Peyer's patch (tissue), 4 donors: Measurements from ENCODE around the gene RANGAP1. TPM values are rescaled to one million over a fixed set of nuclear protein-coding genes. Genes with fewer than 3 reads are reported as not detected.

ENCODE experiments used
- DNase-seq, 3 donors: peaks; one replicate each; pipeline ENCODE4 v3.0.0-alpha.2; 2017 to 2019
- H3K27ac ChIP-seq, 4 donors: fragments of 200-600 bp; sonication (generic); one replicate each; pipeline ENCODE4 v1.5.1; 2016 to 2019
- H3K27me3 ChIP-seq, 2 donors: fragments of 200-600 bp; sonication (generic); one replicate each; pipeline ENCODE4 v1.5.1; 2019
- H3K36me3 ChIP-seq, 3 donors: fragments of 200-600 bp; sonication (generic); one replicate each; pipeline ENCODE4 v1.5.1; 2016 to 2019
- H3K4me1 ChIP-seq, 4 donors: fragments of 200-600 bp; sonication (generic); one replicate each; pipeline ENCODE4 v1.5.1; 2016 to 2019
- H3K4me3 ChIP-seq, 4 donors: fragments of 200-600 bp; sonication (generic); 1 replicate in 3 of 4; 2 replicates in 1 of 4; pipeline ENCODE4 v1.5.1; 2016 to 2019; ENCODE audit warnings: mild to moderate bottlenecking in 1 of 4
- H3K9me3 ChIP-seq, 4 donors: fragments of 200-600 bp; sonication (generic); one replicate each; pipeline ENCODE4 v1.5.1; 2016 to 2019; ENCODE audit warnings: mild to moderate bottlenecking in 1 of 4
- CTCF ChIP-seq, 6 experiments: fragments of 450-650 bp in 4 of 6; fragments of 200-600 bp in 2 of 6; sonication (generic) in 1 of 6; IDR thresholded peaks; one replicate each; pipeline ENCODE4 v1.5.1; 2017 to 2019; ENCODE audit warnings: antibody characterized with exemption in 6 of 6, mild to moderate bottlenecking in 3 of 6, moderate library complexity in 1 of 6
- POLR2A ChIP-seq, 2 donors: fragments of 450-650 bp; IDR thresholded peaks; one replicate each; pipeline ENCODE4 v1.5.1; 2017; ENCODE audit warnings: antibody characterized with exemption in 2 of 2, mild to moderate bottlenecking in 2 of 2, moderate library complexity in 2 of 2
- total RNA-seq, 4 donors: library from RNA; depleted of rRNA; stranded (reverse); fragments of >200 nt; gene quantifications; one replicate each; pipeline ENCODE4 v1.1.0, GENCODE V29; 2016

RANGAP1 gene
- total RNA-seq, 4 donors from 2014 or later, result 29.8 to 79.2 (median 35.8) TPM

- Histone ChIP-seq H3K27ac (no peak overlapping the region), H3K9me3 (no peaks in the 10 kb centered on the region), H3K4me3 (no peak overlapping the region), H3K27me3 (no peaks in the 10 kb centered on the region), H3K4me1 (peaks cover 0 to 14% (median 8%) of the 10 kb centered on the region in 4 donors), H3K36me3 (no peaks in the 10 kb centered on the region)
- no peak for DNase-seq
- TF ChIP-seq POLR2A (IDR thresholded peaks at IDR 0.05), result no peak
- no peak for TF ChIP-seq CTCF (IDR thresholded peaks at IDR 0.05)
These were observed 47.2 kb downstream of the RANGAP1 start for GRCh38 chr22:41238570-41239442.

DNA sequence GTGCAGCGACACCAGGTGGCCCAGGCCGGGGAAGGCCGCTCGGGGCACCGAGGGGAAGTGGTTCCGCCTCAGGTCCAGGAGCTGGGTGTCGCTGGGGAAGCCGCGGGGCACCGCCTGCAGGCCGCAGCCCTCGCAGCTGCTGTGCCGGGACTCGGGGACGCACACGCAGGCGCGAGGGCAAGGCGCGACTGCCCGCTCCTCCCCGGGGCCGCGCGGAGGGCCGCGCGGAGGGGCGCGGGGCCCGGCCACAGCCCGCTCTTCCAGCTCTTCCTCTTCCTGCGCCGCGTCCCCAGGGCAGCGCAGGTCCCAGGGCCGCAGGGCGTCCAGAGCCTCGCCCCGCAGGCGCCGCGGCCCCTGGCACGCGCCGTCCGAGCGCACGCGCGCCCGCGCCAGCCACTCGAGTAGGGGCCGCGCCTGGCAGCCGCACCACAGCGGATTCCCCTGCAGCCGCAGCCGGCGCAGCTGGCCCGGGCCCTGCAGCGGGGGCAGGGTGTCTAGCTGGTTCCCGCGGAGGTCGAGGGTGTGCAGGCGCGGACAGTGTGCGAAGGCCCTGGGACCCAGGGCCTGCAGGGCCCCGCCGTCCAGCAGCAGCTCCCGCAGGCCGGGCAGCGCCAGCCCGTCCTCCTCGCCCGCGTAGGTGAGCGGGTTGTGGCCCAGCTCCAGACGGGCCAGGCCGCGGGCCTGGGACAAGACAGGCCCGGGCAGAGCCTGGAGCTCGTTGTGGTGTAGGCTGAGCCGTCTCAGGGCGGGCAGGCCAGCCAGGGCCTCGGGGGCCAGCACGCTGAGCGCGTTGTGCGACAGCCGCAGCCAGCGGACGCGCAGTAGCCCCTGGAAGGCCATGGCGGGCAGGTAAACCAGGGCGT lies 48.0 kb downstream of the RANGAP1 start:
- no peaks in the 10 kb centered on the region for H3K36me3 ChIP-seq
- no peaks in the 10 kb centered on the region for H3K9me3 ChIP-seq
- H3K27ac ChIP-seq, result peak overlapping the region in 3 of 4 donors; percentile 3 to 53 (median 28)
- TF ChIP-seq POLR2A (IDR thresholded peaks at IDR 0.05) (no peak), CTCF (IDR thresholded peaks at IDR 0.05) (peak; percentile 55 to 85 (median 78))
- DNase-seq, result peak; percentile 78 to 93 (median 89)
- H3K4me3 ChIP-seq, result peak overlapping the region; percentile 32 to 70 (median 58)
- H3K27me3 ChIP-seq, result no peaks in the 10 kb centered on the region
- peaks cover 0 to 14% (median 8%) of the 10 kb centered on the region in 4 donors for H3K4me1 ChIP-seq

DNA sequence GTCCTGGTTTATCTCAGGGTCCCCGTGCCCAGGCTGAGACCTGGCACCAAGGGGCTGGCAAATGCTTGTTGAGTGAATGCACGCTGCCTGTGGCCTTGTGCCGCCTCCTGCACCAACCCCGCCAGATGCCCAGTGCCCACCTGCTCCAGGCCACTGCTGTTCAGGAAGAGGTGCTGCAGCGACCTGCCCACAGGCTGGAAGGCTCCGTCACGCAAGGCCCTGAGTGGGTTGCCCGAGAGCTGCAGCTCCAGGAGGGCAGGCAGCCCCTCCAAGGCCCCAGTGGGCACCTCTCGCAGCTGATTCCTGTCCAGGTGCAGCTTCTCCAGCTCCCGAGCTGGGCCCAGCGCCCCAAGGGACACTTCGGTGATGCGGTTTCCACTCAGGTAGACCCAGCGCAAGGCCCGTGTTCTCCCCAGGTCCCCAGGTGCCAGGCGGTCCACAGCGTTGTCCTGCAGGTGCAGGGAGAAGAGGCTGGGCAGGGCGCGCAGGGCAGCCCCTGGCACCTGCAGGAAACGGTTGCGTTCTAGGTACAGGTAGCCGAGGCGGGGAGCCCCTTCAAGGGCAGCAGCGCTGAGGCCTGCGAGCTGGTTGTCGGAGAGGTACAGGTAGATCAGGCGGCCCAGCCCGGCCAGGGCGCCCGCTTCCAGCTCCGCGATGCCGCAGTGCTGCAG lies 48.8 kb downstream of the RANGAP1 start:
- Histone ChIP-seq H3K9me3 (no peaks in the 10 kb centered on the region), H3K27me3 (no peaks in the 10 kb centered on the region), H3K4me3 (peak overlapping the region; percentile 32 to 70 (median 58)), H3K4me1 (peaks cover 0 to 14% (median 8%) of the 10 kb centered on the region in 4 donors), H3K27ac (peak overlapping the region in 2 of 4 donors; percentile 3 to 53), H3K36me3 (no peaks in the 10 kb centered on the region)
- peak in 1 of 3 donors; percentile 59 for DNase-seq
- TF ChIP-seq CTCF (IDR thresholded peaks at IDR 0.05), result no peak
- no peak for TF ChIP-seq POLR2A (IDR thresholded peaks at IDR 0.05)

- Histone ChIP-seq H3K27ac (no peak overlapping the region), H3K27me3 (no peaks in the 10 kb centered on the region), H3K36me3 (peaks cover 0 to 11% (median 0%) of the 10 kb centered on the region in 3 donors), H3K9me3 (no peaks in the 10 kb centered on the region), H3K4me1 (peaks cover 0 to 14% (median 8%) of the 10 kb centered on the region in 4 donors), H3K4me3 (no peak overlapping the region)
- no peak for DNase-seq
- TF ChIP-seq POLR2A (IDR thresholded peaks at IDR 0.05) (no peak), CTCF (IDR thresholded peaks at IDR 0.05) (no peak)
These were observed 50.9 kb downstream of the RANGAP1 start for GRCh38 chr22:41234815-41235695.
